ENCODE measurements around the gene PGBD1.

DNA sequence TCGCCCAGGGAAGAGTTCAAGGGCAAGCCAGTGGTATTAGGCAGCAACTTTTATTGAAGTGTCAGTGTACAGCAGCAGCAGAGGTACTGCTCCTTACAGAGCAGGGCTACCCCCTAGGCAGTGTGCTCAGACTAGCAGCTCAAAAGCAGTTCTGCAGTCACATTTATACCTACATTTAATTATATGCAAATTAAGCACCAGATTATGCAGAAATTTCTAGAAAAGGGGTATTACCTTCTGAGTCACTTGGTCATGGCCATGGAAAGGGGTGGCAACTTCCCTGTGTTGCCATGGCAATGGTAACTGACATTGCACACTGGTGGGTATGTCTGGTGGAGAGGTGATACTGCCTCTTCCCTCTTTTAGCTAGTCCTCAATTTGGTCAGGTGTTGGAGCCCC, 27.3 kb upstream of the PGBD1 start:
- TF ChIP-seq, protein P1, sequence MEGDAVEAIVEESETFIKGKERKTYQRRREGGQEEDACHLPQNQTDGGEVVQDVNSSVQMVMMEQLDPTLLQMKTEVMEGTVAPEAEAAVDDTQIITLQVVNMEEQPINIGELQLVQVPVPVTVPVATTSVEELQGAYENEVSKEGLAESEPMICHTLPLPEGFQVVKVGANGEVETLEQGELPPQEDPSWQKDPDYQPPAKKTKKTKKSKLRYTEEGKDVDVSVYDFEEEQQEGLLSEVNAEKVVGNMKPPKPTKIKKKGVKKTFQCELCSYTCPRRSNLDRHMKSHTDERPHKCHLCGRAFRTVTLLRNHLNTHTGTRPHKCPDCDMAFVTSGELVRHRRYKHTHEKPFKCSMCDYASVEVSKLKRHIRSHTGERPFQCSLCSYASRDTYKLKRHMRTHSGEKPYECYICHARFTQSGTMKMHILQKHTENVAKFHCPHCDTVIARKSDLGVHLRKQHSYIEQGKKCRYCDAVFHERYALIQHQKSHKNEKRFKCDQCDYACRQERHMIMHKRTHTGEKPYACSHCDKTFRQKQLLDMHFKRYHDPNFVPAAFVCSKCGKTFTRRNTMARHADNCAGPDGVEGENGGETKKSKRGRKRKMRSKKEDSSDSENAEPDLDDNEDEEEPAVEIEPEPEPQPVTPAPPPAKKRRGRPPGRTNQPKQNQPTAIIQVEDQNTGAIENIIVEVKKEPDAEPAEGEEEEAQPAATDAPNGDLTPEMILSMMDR (IDR thresholded peaks at IDR 0.05), result no peak
- TF ChIP-seq POLR2A (IDR thresholded peaks at IDR 0.05), result no peak
